Measurements from ENCODE around the gene DTNB. TPM values are rescaled to one million over a fixed set of nuclear protein-coding genes. Genes with fewer than 3 reads are reported as not detected.

DTNB gene
- total and polyA plus RNA-seq, 2 donors (not counting 1 experiment from before 2014, with no cell fraction given), result 5.1 to 5.4 TPM

DNA sequence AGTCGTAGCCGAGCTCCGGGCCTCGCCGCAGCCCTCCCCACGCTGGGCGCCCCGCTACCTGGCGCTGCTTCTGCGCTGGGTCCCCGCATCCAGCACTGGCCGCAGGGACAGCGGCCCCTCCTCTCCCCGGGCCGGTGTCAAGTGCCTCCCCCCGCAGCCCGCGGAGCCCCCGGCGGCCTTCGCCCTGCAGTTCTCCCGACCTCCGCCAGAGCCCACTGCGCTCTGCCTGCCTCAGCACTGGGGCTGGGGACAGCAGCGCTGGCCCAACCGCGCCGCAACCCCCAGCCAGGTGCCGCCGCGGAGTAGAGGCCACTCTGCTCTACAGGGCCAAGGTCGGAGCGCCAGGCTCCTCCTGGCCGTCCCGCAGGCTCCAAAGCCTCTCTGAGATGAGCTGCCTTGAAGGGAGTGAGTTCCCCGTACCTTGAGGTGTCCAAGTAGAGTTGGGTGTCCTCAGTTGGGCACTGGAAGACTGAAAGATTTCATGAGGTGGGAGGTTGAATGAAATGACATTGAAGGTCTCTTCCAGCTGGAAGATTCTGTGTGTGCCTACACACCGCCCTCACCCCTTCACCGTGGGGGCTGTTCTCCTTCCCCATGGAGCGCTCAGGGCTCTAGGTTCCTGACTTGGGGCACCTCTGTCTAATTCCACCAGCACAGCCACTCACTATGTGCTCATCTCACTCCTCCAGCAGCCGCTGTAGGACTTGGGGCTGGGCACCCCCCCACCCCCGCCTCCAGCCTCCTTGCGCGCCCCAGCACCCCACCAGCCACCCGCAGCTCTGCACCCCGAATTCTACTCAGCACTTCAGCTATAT lies 330.8 kb downstream of the DTNB start:
- peak; percentile 77 to 81 for DNase-seq (ENCODE audit: low read depth in 2 of 2)
- H4K20me1 ChIP-seq (ENCODE audit: control insufficient read depth, extremely low read depth, insufficient read depth, low read length), result no peaks in the 10 kb centered on the region
- no peaks in the 10 kb centered on the region for H3K79me2 ChIP-seq (ENCODE audit: control insufficient read depth, insufficient read depth, low read length)
- no peak for TF ChIP-seq EZH2 (IDR thresholded peaks at IDR 0.05; ENCODE audit: low read length, missing control alignments)
- TF ChIP-seq, protein P1, sequence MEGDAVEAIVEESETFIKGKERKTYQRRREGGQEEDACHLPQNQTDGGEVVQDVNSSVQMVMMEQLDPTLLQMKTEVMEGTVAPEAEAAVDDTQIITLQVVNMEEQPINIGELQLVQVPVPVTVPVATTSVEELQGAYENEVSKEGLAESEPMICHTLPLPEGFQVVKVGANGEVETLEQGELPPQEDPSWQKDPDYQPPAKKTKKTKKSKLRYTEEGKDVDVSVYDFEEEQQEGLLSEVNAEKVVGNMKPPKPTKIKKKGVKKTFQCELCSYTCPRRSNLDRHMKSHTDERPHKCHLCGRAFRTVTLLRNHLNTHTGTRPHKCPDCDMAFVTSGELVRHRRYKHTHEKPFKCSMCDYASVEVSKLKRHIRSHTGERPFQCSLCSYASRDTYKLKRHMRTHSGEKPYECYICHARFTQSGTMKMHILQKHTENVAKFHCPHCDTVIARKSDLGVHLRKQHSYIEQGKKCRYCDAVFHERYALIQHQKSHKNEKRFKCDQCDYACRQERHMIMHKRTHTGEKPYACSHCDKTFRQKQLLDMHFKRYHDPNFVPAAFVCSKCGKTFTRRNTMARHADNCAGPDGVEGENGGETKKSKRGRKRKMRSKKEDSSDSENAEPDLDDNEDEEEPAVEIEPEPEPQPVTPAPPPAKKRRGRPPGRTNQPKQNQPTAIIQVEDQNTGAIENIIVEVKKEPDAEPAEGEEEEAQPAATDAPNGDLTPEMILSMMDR (conservative IDR thresholded peaks at IDR 0.05 in 1 of 2, IDR thresholded peaks at IDR 0.05 in 1 of 2; ENCODE audit: low read depth in 1 of 2, low read length in 2 of 2), result peak; percentile 65 to 80
- H3K9me3 ChIP-seq (ENCODE audit: control insufficient read depth, insufficient read depth, low read depth, low read length), result no peaks in the 10 kb centered on the region
- H3K27ac ChIP-seq (ENCODE audit: insufficient read depth, low read length), result no peak overlapping the region
- peak overlapping the region; percentile 31 to 61 (median 53) for H3K4me3 ChIP-seq (replicated peaks in 1 of 4; ENCODE audit: control extremely low read depth in 1 of 4, insufficient read depth in 1 of 4, low read depth in 3 of 4, low read length in 4 of 4)
- peak overlapping the region; percentile 78 for H3K4me2 ChIP-seq (ENCODE audit: extremely low read depth, insufficient read depth, low read length)
- peaks cover 5% of the 10 kb centered on the region for H3K4me1 ChIP-seq (ENCODE audit: control insufficient read depth, extremely low read depth, insufficient read depth, low read length)
- H3K36me3 ChIP-seq (ENCODE audit: control insufficient read depth, insufficient read depth, low read length), result no peaks in the 10 kb centered on the region
- no peak overlapping the region for H2AFZ ChIP-seq (ENCODE audit: low read length)
- H3K9ac ChIP-seq (ENCODE audit: insufficient read depth, low read length), result peak overlapping the region; percentile 30
- H3K27me3 ChIP-seq (ENCODE audit: control insufficient read depth, insufficient read depth, low read length), result no peaks in the 10 kb centered on the region

DNA sequence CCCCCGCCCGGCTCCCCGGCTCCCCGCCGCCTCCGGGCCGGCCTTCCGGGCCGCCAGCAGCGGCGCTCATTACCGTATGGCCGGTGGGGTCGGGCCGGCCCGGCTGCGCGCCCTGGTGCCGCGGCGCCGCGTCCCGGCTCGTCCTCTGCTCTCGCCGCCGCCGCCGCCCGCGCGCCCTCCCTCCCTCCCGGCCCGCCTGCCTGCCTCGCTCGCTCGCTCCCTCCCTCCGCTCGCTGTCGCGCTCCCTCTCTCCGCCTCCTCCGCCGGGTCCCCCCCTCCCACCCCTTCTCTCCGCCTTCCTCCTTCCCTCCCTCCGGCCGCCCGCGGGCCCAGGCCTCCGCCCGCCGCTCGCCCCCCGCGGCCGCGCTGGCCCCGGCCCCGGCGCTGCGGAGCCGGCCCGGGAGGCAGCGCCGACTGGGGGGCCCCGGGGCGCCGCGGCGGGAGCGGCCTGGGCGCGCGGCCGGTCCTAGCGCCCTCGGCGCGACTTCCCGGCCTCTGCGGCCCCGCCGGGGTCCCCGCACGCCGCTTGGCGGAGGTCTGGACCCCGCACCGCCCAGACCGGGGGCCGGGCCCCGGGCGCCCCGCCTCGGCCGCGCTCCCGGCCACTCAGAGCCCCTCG lies 331.5 kb downstream of the DTNB start, which contains the start of gene DNMT3A:
Gene DNMT3A, minus strand, starts transcription at position 173 of the 619 bp plus-strand sequence. CDS start 27,941 bp downstream, outside the sequence.
- Histone ChIP-seq H3K4me3 (replicated peaks in 1 of 4; ENCODE audit: control extremely low read depth in 1 of 4, insufficient read depth in 1 of 4, low read depth in 3 of 4, low read length in 4 of 4) (peak within 1 kb of the TSS; percentile 31 to 65 (median 53)), H3K27ac (ENCODE audit: insufficient read depth, low read length) (no peak within 1 kb of the TSS), H4K20me1 (ENCODE audit: control insufficient read depth, extremely low read depth, insufficient read depth, low read length) (no peaks in the 10 kb centered on the region), H3K4me1 (ENCODE audit: control insufficient read depth, extremely low read depth, insufficient read depth, low read length) (peaks cover 2% of the 10 kb centered on the region), H3K79me2 (ENCODE audit: control insufficient read depth, insufficient read depth, low read length) (no peaks in the 10 kb centered on the region), H3K9ac (ENCODE audit: insufficient read depth, low read length) (peak within 1 kb of the TSS; percentile 30), H3K27me3 (ENCODE audit: control insufficient read depth, insufficient read depth, low read length) (no peaks in the 10 kb centered on the region), H3K4me2 (ENCODE audit: extremely low read depth, insufficient read depth, low read length) (peak within 1 kb of the TSS; percentile 78), H2AFZ (ENCODE audit: low read length) (no peak within 1 kb of the TSS), H3K9me3 (ENCODE audit: control insufficient read depth, insufficient read depth, low read depth, low read length) (no peaks in the 10 kb centered on the region), H3K36me3 (ENCODE audit: control insufficient read depth, insufficient read depth, low read length) (no peaks in the 10 kb centered on the region)
- TF ChIP-seq, protein P1 (conservative IDR thresholded peaks at IDR 0.05 in 1 of 2, IDR thresholded peaks at IDR 0.05 in 1 of 2; ENCODE audit: low read depth in 1 of 2, low read length in 2 of 2), result no peak
- TF ChIP-seq EZH2 (IDR thresholded peaks at IDR 0.05; ENCODE audit: low read length, missing control alignments), result no peak
- peak; percentile 68 to 69 for DNase-seq (ENCODE audit: low read depth in 2 of 2)

DNA sequence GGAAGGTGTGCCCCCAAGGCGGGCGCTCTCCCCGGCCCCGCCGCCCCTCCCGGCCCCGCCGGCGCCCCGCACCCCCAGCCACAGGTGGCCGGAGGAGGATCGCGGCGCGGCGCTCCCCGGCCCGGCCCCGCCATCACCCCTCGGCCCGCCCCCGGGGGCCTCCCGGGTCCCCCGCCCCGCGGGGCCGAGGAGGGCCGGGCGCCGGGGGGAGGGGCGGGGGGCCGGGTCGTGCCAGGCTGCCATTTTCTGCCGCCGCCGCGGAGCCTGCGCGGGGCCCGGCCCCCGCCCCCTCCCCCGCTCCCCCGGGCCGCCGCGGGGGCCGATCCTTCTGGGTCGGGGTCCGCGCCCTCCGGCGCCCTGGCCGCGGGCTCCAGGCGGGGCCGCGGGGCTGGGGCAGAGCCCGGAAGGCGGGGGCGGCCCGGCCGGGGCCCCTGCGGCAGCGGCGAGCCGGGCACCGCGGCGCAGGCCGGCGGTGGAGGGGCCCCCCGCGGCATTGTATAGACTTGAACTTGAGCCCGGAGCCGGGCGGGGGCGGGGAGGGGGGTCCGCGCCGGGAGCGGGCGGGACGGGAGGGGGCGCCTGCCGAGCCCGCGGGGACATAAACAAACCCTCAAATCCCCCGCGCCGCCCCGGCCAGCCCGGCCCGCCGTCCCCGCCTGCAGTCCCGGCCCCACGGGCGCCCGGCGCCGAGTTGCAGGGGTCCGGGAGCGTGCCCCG lies 332.2 kb downstream of the DTNB start:
- Histone ChIP-seq H3K27ac (ENCODE audit: insufficient read depth, low read length) (no peak overlapping the region), H3K4me3 (replicated peaks in 1 of 4; ENCODE audit: control extremely low read depth in 1 of 4, insufficient read depth in 1 of 4, low read depth in 3 of 4, low read length in 4 of 4) (peak overlapping the region in 2 of 4 experiments; percentile 43 to 65), H2AFZ (ENCODE audit: low read length) (no peak overlapping the region)

More for the DNA sequence above, 332.2 kb downstream of the DTNB start:
- H3K27me3 ChIP-seq (ENCODE audit: control insufficient read depth, insufficient read depth, low read length), result no peaks in the 10 kb centered on the region
- no peak for DNase-seq (ENCODE audit: low read depth in 2 of 2)
- H3K4me1 ChIP-seq (ENCODE audit: control insufficient read depth, extremely low read depth, insufficient read depth, low read length), result peaks cover 2% of the 10 kb centered on the region
- no peaks in the 10 kb centered on the region for H3K36me3 ChIP-seq (ENCODE audit: control insufficient read depth, insufficient read depth, low read length)
- no peaks in the 10 kb centered on the region for H3K79me2 ChIP-seq (ENCODE audit: control insufficient read depth, insufficient read depth, low read length)
- no peak for TF ChIP-seq EZH2 (IDR thresholded peaks at IDR 0.05; ENCODE audit: low read length, missing control alignments)
- TF ChIP-seq, protein P1 (conservative IDR thresholded peaks at IDR 0.05 in 1 of 2, IDR thresholded peaks at IDR 0.05 in 1 of 2; ENCODE audit: low read depth in 1 of 2, low read length in 2 of 2), result no peak
- H3K4me2 ChIP-seq (ENCODE audit: extremely low read depth, insufficient read depth, low read length), result no peak overlapping the region
- no peak overlapping the region for H3K9ac ChIP-seq (ENCODE audit: insufficient read depth, low read length)
- no peaks in the 10 kb centered on the region for H4K20me1 ChIP-seq (ENCODE audit: control insufficient read depth, extremely low read depth, insufficient read depth, low read length)
- H3K9me3 ChIP-seq (ENCODE audit: control insufficient read depth, insufficient read depth, low read depth, low read length), result no peaks in the 10 kb centered on the region

All from fibroblast of lung (primary cell).